Measurements from ENCODE around the gene IL6.

The IL6 gene

DNA sequence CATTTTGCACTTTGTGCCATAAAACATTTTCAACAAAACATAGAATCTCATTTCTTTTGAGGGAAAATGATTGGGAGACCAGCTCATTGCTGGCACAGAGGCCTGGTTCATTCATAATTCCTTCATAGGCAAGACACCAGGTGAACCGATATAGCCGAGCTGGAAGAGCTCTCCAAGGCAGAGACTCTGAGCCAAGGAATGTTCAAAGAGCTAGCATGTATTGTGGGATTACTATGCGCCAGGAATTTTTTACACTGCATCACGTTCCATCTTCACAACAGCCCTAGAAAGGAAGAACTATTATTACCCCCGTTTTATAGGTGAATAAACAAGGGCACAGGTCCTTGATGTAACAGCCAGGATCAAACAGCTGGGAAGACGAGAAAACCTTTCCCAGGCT lies 2.1 kb upstream of the IL6 start:
- Histone ChIP-seq H3F3A (ENCODE audit: insufficient read depth) (no peaks in the 10 kb centered on the region), H4K20me1 (ENCODE audit: low read depth, low read length) (no peaks in the 10 kb centered on the region), H2AFZ (ENCODE audit: low read depth, low read length, severe bottlenecking) (no peak overlapping the region), H3K4me3 (ENCODE audit: insufficient read depth, low read length, poor library complexity, severe bottlenecking) (no peak overlapping the region), H3K4me2 (ENCODE audit: low read depth, low read length, poor library complexity, severe bottlenecking) (no peak overlapping the region), H3K36me3 (ENCODE audit: low read length) (no peaks in the 10 kb centered on the region), H3K9me3 (ENCODE audit: insufficient read depth, low read length) (no peaks in the 10 kb centered on the region), H3K27ac (ENCODE audit: low read depth, low read length) (no peak overlapping the region), H3K9ac (ENCODE audit: low read length) (no peak overlapping the region), H3K27me3 (ENCODE audit: low read length) (no peaks in the 10 kb centered on the region), H3K9me2 (replicated peaks; ENCODE audit: insufficient read depth, low read length) (no peaks in the 10 kb centered on the region), H3K79me2 (ENCODE audit: insufficient read depth, low read length) (no peaks in the 10 kb centered on the region)
- TF ChIP-seq, protein P1, sequence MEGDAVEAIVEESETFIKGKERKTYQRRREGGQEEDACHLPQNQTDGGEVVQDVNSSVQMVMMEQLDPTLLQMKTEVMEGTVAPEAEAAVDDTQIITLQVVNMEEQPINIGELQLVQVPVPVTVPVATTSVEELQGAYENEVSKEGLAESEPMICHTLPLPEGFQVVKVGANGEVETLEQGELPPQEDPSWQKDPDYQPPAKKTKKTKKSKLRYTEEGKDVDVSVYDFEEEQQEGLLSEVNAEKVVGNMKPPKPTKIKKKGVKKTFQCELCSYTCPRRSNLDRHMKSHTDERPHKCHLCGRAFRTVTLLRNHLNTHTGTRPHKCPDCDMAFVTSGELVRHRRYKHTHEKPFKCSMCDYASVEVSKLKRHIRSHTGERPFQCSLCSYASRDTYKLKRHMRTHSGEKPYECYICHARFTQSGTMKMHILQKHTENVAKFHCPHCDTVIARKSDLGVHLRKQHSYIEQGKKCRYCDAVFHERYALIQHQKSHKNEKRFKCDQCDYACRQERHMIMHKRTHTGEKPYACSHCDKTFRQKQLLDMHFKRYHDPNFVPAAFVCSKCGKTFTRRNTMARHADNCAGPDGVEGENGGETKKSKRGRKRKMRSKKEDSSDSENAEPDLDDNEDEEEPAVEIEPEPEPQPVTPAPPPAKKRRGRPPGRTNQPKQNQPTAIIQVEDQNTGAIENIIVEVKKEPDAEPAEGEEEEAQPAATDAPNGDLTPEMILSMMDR (IDR thresholded peaks at IDR 0.05; ENCODE audit: insufficient read depth, low read length, poor library complexity, severe bottlenecking) = no peak
- TF ChIP-seq EZH2phosphoT487 (conservative IDR thresholded peaks at IDR 0.05; ENCODE audit: low read length) = no peak

DNA sequence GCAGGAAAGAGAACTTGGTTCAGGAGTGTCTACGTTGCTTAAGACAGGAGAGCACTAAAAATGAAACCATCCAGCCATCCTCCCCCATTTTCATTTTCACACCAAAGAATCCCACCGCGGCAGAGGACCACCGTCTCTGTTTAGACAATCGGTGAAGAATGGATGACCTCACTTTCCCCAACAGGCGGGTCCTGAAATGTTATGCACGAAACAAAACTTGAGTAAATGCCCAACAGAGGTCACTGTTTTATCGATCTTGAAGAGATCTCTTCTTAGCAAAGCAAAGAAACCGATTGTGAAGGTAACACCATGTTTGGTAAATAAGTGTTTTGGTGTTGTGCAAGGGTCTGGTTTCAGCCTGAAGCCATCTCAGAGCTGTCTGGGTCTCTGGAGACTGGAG lies 1.4 kb upstream of the IL6 start:
- Histone ChIP-seq H3K4me3 (ENCODE audit: insufficient read depth, low read length, poor library complexity, severe bottlenecking) (no peak overlapping the region), H3K4me2 (ENCODE audit: low read depth, low read length, poor library complexity, severe bottlenecking) (no peak overlapping the region), H3K9me3 (ENCODE audit: insufficient read depth, low read length) (no peaks in the 10 kb centered on the region), H3K27ac (ENCODE audit: low read depth, low read length) (no peak overlapping the region), H3K36me3 (ENCODE audit: low read length) (no peaks in the 10 kb centered on the region), H2AFZ (ENCODE audit: low read depth, low read length, severe bottlenecking) (peak overlapping the region; percentile 28), H3K79me2 (ENCODE audit: insufficient read depth, low read length) (no peaks in the 10 kb centered on the region), H3K27me3 (ENCODE audit: low read length) (no peaks in the 10 kb centered on the region), H4K20me1 (ENCODE audit: low read depth, low read length) (no peaks in the 10 kb centered on the region), H3K9me2 (replicated peaks; ENCODE audit: insufficient read depth, low read length) (no peaks in the 10 kb centered on the region), H3K9ac (ENCODE audit: low read length) (no peak overlapping the region), H3F3A (ENCODE audit: insufficient read depth) (no peaks in the 10 kb centered on the region)
- TF ChIP-seq, protein P1 (IDR thresholded peaks at IDR 0.05; ENCODE audit: insufficient read depth, low read length, poor library complexity, severe bottlenecking) = no peak
- no peak for TF ChIP-seq EZH2phosphoT487 (conservative IDR thresholded peaks at IDR 0.05; ENCODE audit: low read length)

DNA sequence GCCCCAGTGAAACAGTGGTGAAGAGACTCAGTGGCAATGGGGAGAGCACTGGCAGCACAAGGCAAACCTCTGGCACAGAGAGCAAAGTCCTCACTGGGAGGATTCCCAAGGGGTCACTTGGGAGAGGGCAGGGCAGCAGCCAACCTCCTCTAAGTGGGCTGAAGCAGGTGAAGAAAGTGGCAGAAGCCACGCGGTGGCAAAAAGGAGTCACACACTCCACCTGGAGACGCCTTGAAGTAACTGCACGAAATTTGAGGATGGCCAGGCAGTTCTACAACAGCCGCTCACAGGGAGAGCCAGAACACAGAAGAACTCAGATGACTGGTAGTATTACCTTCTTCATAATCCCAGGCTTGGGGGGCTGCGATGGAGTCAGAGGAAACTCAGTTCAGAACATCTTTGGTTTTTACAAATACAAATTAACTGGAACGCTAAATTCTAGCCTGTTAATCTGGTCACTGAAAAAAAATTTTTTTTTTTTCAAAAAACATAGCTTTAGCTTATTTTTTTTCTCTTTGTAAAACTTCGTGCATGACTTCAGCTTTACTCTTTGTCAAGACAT lies 574 bp upstream of the IL6 start:
- H3K4me2 ChIP-seq (ENCODE audit: low read depth, low read length, poor library complexity, severe bottlenecking) = no peak overlapping the region
- TF ChIP-seq, protein P1 (IDR thresholded peaks at IDR 0.05; ENCODE audit: insufficient read depth, low read length, poor library complexity, severe bottlenecking) = peak; percentile 61
- no peak for TF ChIP-seq EZH2phosphoT487 (conservative IDR thresholded peaks at IDR 0.05; ENCODE audit: low read length)
- no peaks in the 10 kb centered on the region for H3K9me3 ChIP-seq (ENCODE audit: insufficient read depth, low read length)
- no peak overlapping the region for H3K9ac ChIP-seq (ENCODE audit: low read length)
- H3K36me3 ChIP-seq (ENCODE audit: low read length) = no peaks in the 10 kb centered on the region
- H3K79me2 ChIP-seq (ENCODE audit: insufficient read depth, low read length) = no peaks in the 10 kb centered on the region
- peak overlapping the region; percentile 28 for H2AFZ ChIP-seq (ENCODE audit: low read depth, low read length, severe bottlenecking)
- H3K27ac ChIP-seq (ENCODE audit: low read depth, low read length) = no peak overlapping the region
- H3K4me3 ChIP-seq (ENCODE audit: insufficient read depth, low read length, poor library complexity, severe bottlenecking) = no peak overlapping the region
- H3F3A ChIP-seq (ENCODE audit: insufficient read depth) = no peaks in the 10 kb centered on the region
- H3K9me2 ChIP-seq (replicated peaks; ENCODE audit: insufficient read depth, low read length) = no peaks in the 10 kb centered on the region
- H3K27me3 ChIP-seq (ENCODE audit: low read length) = no peaks in the 10 kb centered on the region
- no peaks in the 10 kb centered on the region for H4K20me1 ChIP-seq (ENCODE audit: low read depth, low read length)

All from SU-DHL-6 (cell line).